H1 (cell line): ENCODE results near the gene DDX31. TPM values are rescaled to one million over a fixed set of nuclear protein-coding genes. Genes with fewer than 3 reads are reported as not detected.
A peak's percentile ranks its signal among the peaks of the same experiment; 100 is the strongest.

Experiments used
- CTCF ChIA-PET: fragments of 300-600 bp; sonication (Branson Sonifier 250); formaldehyde crosslinking; loops from one replicate; lab custom pipeline; 2021; ENCODE audit not compliant: partially characterized antibody; lab: Charles Lee
- POLR2A ChIA-PET: fragments of 300-600 bp; sonication (Branson Sonifier 250); formaldehyde crosslinking; loops from one replicate; lab custom pipeline; 2021; ENCODE audit warnings: inconsistent platforms; ENCODE audit not compliant: partially characterized antibody; lab: Charles Lee
- DNase-seq, 2 experiments: peaks; one replicate each; pipeline versions ENCODE4 v3.0.0 to v3.0.0-alpha.2; 2010 to 2022; ENCODE audit warnings: low spot score in 2 of 2, low read depth in 1 of 2, mixed read lengths in 1 of 2
- FAIRE-seq: peaks from 2 replicates; lab custom pipeline; 2011; peaks lifted over from hg19 to GRCh38; lab: Jason Lieb, UNC
- H2AFZ ChIP-seq: 2 replicates; pipeline ENCODE4 v1.8.1; 2012; ENCODE audit warnings: low read length, inconsistent platforms
- H2AK5ac ChIP-seq: 2 replicates; pipeline ENCODE4 v1.6.1; 2013; ENCODE audit warnings: low read depth, low read length
- H2BK120ac ChIP-seq: replicated peaks from 2 replicates; pipeline ENCODE3; 2013; ENCODE audit warnings: low read depth, low read length, inconsistent platforms
- H2BK12ac ChIP-seq: 2 replicates; pipeline ENCODE4 v1.6.1; 2013; ENCODE audit warnings: low read depth, low read length
- H2BK15ac ChIP-seq: 2 replicates; pipeline ENCODE4 v1.6.1; 2013; ENCODE audit warnings: low read length
- H2BK20ac ChIP-seq: 2 replicates; pipeline ENCODE4 v1.6.1; 2013; ENCODE audit warnings: low read length
- H2BK5ac ChIP-seq: 2 replicates; pipeline ENCODE4 v1.6.1; 2013; ENCODE audit warnings: low read depth, low read length
- H3K14ac ChIP-seq: 2 replicates; pipeline ENCODE4 v1.6.1; 2013; ENCODE audit warnings: inconsistent platforms; ENCODE audit not compliant: insufficient read length
- H3K18ac ChIP-seq: 2 replicates; pipeline ENCODE4 v1.6.1; 2013; ENCODE audit warnings: low read length; ENCODE audit errors: extremely low read depth
- H3K23ac ChIP-seq: 2 replicates; pipeline ENCODE4 v1.6.1; 2013; ENCODE audit warnings: inconsistent platforms; ENCODE audit not compliant: insufficient read length
- H3K23me2 ChIP-seq: 2 replicates; pipeline ENCODE4 v1.6.1; 2013; ENCODE audit warnings: low read depth, low read length
- H3K27ac ChIP-seq: 2 replicates; pipeline ENCODE4 v1.6.1; 2011; ENCODE audit warnings: low read depth, low read length, inconsistent platforms
- H3K27me3 ChIP-seq, 4 experiments: replicated peaks in 1 of 4; 1 replicate in 1 of 4; 2 replicates in 3 of 4; pipeline versions ENCODE4 v1.6.1 to v1.8.1; 2011 to 2013; ENCODE audit warnings: low read length in 3 of 4, mild to moderate bottlenecking in 3 of 4, inconsistent platforms in 2 of 4, mixed read lengths in 2 of 4, moderate library complexity in 1 of 4; ENCODE audit not compliant: control insufficient read depth in 3 of 4, insufficient read depth in 3 of 4; ENCODE audit errors: extremely low read depth in 1 of 4
- H3K36me3 ChIP-seq, 4 experiments: 2 replicates each; pipeline versions ENCODE4 v1.6.1 to v1.8.1; 2011 to 2013; ENCODE audit warnings: mild to moderate bottlenecking in 4 of 4, low read length in 3 of 4, moderate library complexity in 2 of 4, control low read depth in 1 of 4, inconsistent platforms in 1 of 4; ENCODE audit not compliant: insufficient read depth in 4 of 4, control insufficient read depth in 2 of 4
- H3K4ac ChIP-seq: replicated peaks from 2 replicates; pipeline ENCODE3; 2013; ENCODE audit warnings: low read length, low read depth, mixed read lengths, inconsistent platforms; ENCODE audit not compliant: insufficient read length
- H3K4me1 ChIP-seq, 4 experiments: replicated peaks in 1 of 4; 1 replicate in 1 of 4; 2 replicates in 3 of 4; pipeline versions ENCODE4 v1.6.1 to v1.8.1; 2011 to 2013; ENCODE audit warnings: low read length in 3 of 4, inconsistent platforms in 2 of 4, mixed read lengths in 1 of 4; ENCODE audit not compliant: insufficient read depth in 4 of 4, control insufficient read depth in 3 of 4
- H3K4me2 ChIP-seq, 2 experiments: 2 replicates each; pipeline versions ENCODE4 v1.6.1 to v1.8.1; 2011 to 2013; ENCODE audit warnings: low read depth in 2 of 2, low read length in 2 of 2, control low read depth in 1 of 2, inconsistent platforms in 1 of 2, mild to moderate bottlenecking in 1 of 2; ENCODE audit not compliant: insufficient read depth in 1 of 2
- H3K4me3 ChIP-seq, 4 experiments: fragments of 200-600, 300-600 bp in 1 of 4; sonication (generic), shearing (Covaris generic), sonication (Bioruptor Twin) in 1 of 4; 2 replicates each; pipeline versions ENCODE4 v1.5.1 to v1.8.1; 2011 to 2016; ENCODE audit warnings: low read length in 4 of 4, low read depth in 3 of 4, control low read depth in 2 of 4, inconsistent platforms in 2 of 4, mild to moderate bottlenecking in 2 of 4, mixed read lengths in 1 of 4, moderate library complexity in 1 of 4; ENCODE audit not compliant: insufficient read depth in 2 of 4; ENCODE audit errors: extremely low read depth in 1 of 4
- H3K56ac ChIP-seq: replicated peaks from 2 replicates; pipeline ENCODE3; 2013; ENCODE audit warnings: low read depth, mild to moderate bottlenecking, mixed read lengths, low read length, inconsistent platforms; ENCODE audit not compliant: insufficient read length
- H3K79me1 ChIP-seq: 2 replicates; pipeline ENCODE4 v1.6.1; 2013; ENCODE audit warnings: low read depth, low read length, control low read depth
- H3K79me2 ChIP-seq, 2 experiments: 2 replicates each; pipeline versions ENCODE4 v1.6.1 to v1.8.1; 2012 to 2013; ENCODE audit warnings: low read length in 2 of 2, mild to moderate bottlenecking in 2 of 2, inconsistent platforms in 1 of 2; ENCODE audit not compliant: insufficient read depth in 2 of 2, control insufficient read depth in 1 of 2
- H3K9ac ChIP-seq, 4 experiments: replicated peaks in 1 of 4; 1 replicate in 1 of 4; 2 replicates in 3 of 4; pipeline versions ENCODE4 v1.6.1 to v1.8.1; 2011 to 2013; ENCODE audit warnings: low read depth in 3 of 4, low read length in 3 of 4, control low read depth in 2 of 4, mild to moderate bottlenecking in 2 of 4, moderate library complexity in 2 of 4, inconsistent platforms in 1 of 4; ENCODE audit errors: extremely low read depth in 1 of 4
- H3K9me3 ChIP-seq, 2 experiments: 2 replicates each; pipeline versions ENCODE4 v1.6.1 to v1.8.1; 2012 to 2013; ENCODE audit warnings: mild to moderate bottlenecking in 2 of 2, moderate library complexity in 2 of 2, control low read depth in 1 of 2, inconsistent platforms in 1 of 2, low read depth in 1 of 2, low read length in 1 of 2, mixed read lengths in 1 of 2; ENCODE audit not compliant: insufficient read depth in 2 of 2
- H4K20me1 ChIP-seq, 2 experiments: replicated peaks in 1 of 2; 2 replicates each; pipeline versions ENCODE3 to v1.8.1; 2011 to 2013; ENCODE audit warnings: inconsistent platforms in 2 of 2, low read length in 2 of 2, mild to moderate bottlenecking in 1 of 2; ENCODE audit not compliant: insufficient read depth in 2 of 2, control insufficient read depth in 1 of 2
- H4K5ac ChIP-seq: 2 replicates; pipeline ENCODE4 v1.6.1; 2013; ENCODE audit warnings: low read length, low read depth, mixed read lengths, inconsistent platforms; ENCODE audit not compliant: insufficient read length
- H4K8ac ChIP-seq: 2 replicates; pipeline ENCODE4 v1.8.0; 2013; ENCODE audit warnings: mild to moderate bottlenecking, moderate library complexity, low read length, inconsistent platforms; ENCODE audit not compliant: insufficient read depth; ENCODE audit errors: extremely low read depth
- H4K91ac ChIP-seq: replicated peaks from 2 replicates; pipeline ENCODE3; 2013; ENCODE audit warnings: low read length, mixed read lengths, inconsistent platforms; ENCODE audit not compliant: insufficient read length
- EP300 ChIP-seq, 2 experiments: IDR thresholded peaks; 1 replicate in 1 of 2; 2 replicates in 1 of 2; pipeline ENCODE4 v1.6.1; 2011 to 2012; ENCODE audit warnings: low read depth in 2 of 2, low read length in 2 of 2, mild to moderate bottlenecking in 2 of 2, borderline replicate concordance in 1 of 2, inconsistent platforms in 1 of 2, moderate library complexity in 1 of 2
- MAFK ChIP-seq: IDR thresholded peaks from 2 replicates; pipeline ENCODE4 v1.6.1; 2012; ENCODE audit warnings: low read depth, mild to moderate bottlenecking, improper control_type of control experiment, low read length
- WGBS, 2 experiments: shearing (Covaris generic) in 1 of 2; methylation state at CpG; one replicate each; pipeline versions ENCODE4 v1.1.6 to v1.1.7; 2013 to 2015; ENCODE audit warnings: low lambda C conversion rate in 2 of 2, mixed read lengths in 2 of 2, inconsistent platforms in 1 of 2, low coverage in 1 of 2, missing lambda C conversion rate in 1 of 2; ENCODE audit not compliant: insufficient replicate concordance in 2 of 2, insufficient coverage in 1 of 2, insufficient read length in 1 of 2; ENCODE audit errors: extremely low coverage in 1 of 2, missing lambda C conversion rate in 1 of 2; 5-methylcytosine and 5-hydroxymethylcytosine counted together
- polyA plus RNA-seq, 7 experiments: library from polyadenylated mRNA; depleted of rRNA in 3 of 7; stranded (reverse) in 5 of 7; unstranded in 2 of 7; fragments of >200 nt in 5 of 7; fragments of 200-250 nt in 2 of 7; gene quantifications; 1 replicate in 5 of 7; 2 replicates in 1 of 7; 4 replicates in 1 of 7; pipeline versions ENCODE4 v1.2.1 to v1.2.3, GENCODE V29; 2011 to 2013; ENCODE audit warnings: missing spikeins in 2 of 7, mixed read lengths in 2 of 7
- total RNA-seq: library from RNA; stranded (reverse); fragmentation: NEBNext Ultra II Directional; extraction: Animal tissue kit (Norgen Biotek cat#: 25700); gene quantifications from 2 replicates; pipeline ENCODE4 v1.2.1, GENCODE V29; 2021

Gene DDX31
- total and polyA plus RNA-seq, 2 of the 8 experiments (the other 6 are each of a cell fraction or from before 2014, with no cell fraction given) = 9.5 to 23.7 TPM

DNA sequence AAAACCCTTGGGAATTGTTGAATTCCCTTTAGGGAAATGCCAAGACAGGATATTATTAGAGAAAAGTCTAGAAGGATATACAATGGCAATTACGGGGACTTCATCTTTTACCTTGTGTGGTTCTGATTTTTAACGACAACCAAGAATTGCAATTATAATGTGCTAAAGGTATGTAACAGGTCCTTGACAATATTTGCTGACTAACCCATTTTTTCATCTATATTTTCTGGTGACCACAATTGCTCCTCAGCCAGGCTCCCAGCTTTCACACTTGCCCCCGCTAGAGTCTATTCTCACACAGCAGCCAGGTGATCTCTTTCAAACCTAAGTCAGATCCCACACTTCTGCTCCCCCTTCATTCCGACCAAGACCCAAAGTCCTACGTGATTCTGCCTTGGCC lies 53.1 kb downstream of the DDX31 start:
- no peak overlapping the region for H2AK5ac ChIP-seq
- no peak overlapping the region for H2BK15ac ChIP-seq
- no peak overlapping the region for H3K27ac ChIP-seq
- H3K36me3 ChIP-seq = peaks cover 2 to 32% (median 13%) of the 10 kb centered on the region in 4 experiments
- H4K5ac ChIP-seq = no peak overlapping the region
- CTCF ChIA-PET = no interaction called here
- no peak overlapping the region for H3K18ac ChIP-seq
- H2BK5ac ChIP-seq = no peak overlapping the region
- no peaks in the 10 kb centered on the region for H3K79me2 ChIP-seq
- H3K4ac ChIP-seq = no peak overlapping the region
- no peak overlapping the region for H4K91ac ChIP-seq
- H4K8ac ChIP-seq = no peak overlapping the region
- H3K23me2 ChIP-seq = no peaks in the 10 kb centered on the region
- H2AFZ ChIP-seq = no peak overlapping the region
- peaks cover 0 to 1% of the 10 kb centered on the region in 2 experiments for H4K20me1 ChIP-seq
- peaks cover 4 to 11% (median 6%) of the 10 kb centered on the region in 4 experiments; a peak in 4 of 7 replicates for H3K4me1 ChIP-seq
- no peak overlapping the region for H3K9ac ChIP-seq
- WGBS, 2 experiments = 93% methylated on average over 5 of the region's 5 CpGs; no CpG with 5 or more reads in 1 of the 2 experiments
- no peak overlapping the region for H3K14ac ChIP-seq
- no peak overlapping the region for H3K23ac ChIP-seq
- H2BK120ac ChIP-seq = no peak overlapping the region
- no peaks in the 10 kb centered on the region for H3K9me3 ChIP-seq
- POLR2A ChIA-PET = no interaction called here
- H3K27me3 ChIP-seq = no peaks in the 10 kb centered on the region
- H2BK12ac ChIP-seq = no peak overlapping the region
- H2BK20ac ChIP-seq = no peak overlapping the region
- TF ChIP-seq MAFK = peak; percentile 18; the same call in 1 of the 2 replicates
- TF ChIP-seq EP300 (IDR thresholded peaks at IDR 0.05; ENCODE audit: borderline replicate concordance in 1 of 2, low read depth in 2 of 2, low read length in 2 of 2) = no peak
- no peak overlapping the region for H3K56ac ChIP-seq
- no peaks in the 10 kb centered on the region; the same call in 1 of the 2 replicates for H3K79me1 ChIP-seq
- no peak overlapping the region for H3K4me3 ChIP-seq
- FAIRE-seq (no peak), DNase-seq (no peak)
- H3K4me2 ChIP-seq = no peak overlapping the region
